DOHH2 (cell line): Measurements from ENCODE around the gene ABCA2.

Source experiments
- H3F3A ChIP-seq: fragments of 200-600 bp; sonication (generic), shearing (Covaris generic); 2 replicates; pipeline ENCODE4 v1.6.0; 2016; ENCODE audit warnings: antibody characterized with exemption, mild to moderate bottlenecking; ENCODE audit not compliant: control insufficient read depth, insufficient read depth
- H3K27ac ChIP-seq: fragments of 200-600 bp; sonication (generic); 2 replicates; pipeline ENCODE4 v1.5.1; 2014; ENCODE audit warnings: low read depth, mild to moderate bottlenecking, low read length, moderate library complexity
- H3K27me3 ChIP-seq: fragments of 200-600 bp; sonication (generic); 2 replicates; pipeline ENCODE4 v1.6.1; 2014; ENCODE audit warnings: mild to moderate bottlenecking, low read length, mixed read lengths; ENCODE audit not compliant: control insufficient read depth
- H3K36me3 ChIP-seq: fragments of 200-600 bp; sonication (generic); 2 replicates; pipeline ENCODE4 v1.6.1; 2014; ENCODE audit warnings: mild to moderate bottlenecking, low read length, moderate library complexity, mixed read lengths; ENCODE audit not compliant: control insufficient read depth
- H3K4me1 ChIP-seq: fragments of 200-600 bp; sonication (generic); 2 replicates; pipeline ENCODE4 v1.6.1; 2014; ENCODE audit warnings: mild to moderate bottlenecking, low read length, mixed read lengths; ENCODE audit not compliant: control insufficient read depth
- H3K4me2 ChIP-seq: fragments of 200-600 bp; sonication (generic); 2 replicates; pipeline ENCODE4 v1.6.0; 2014; ENCODE audit warnings: mild to moderate bottlenecking, low read length, moderate library complexity
- H3K4me3 ChIP-seq: fragments of 200-600 bp; sonication (generic); 2 replicates; pipeline ENCODE4 v1.5.1; 2014; ENCODE audit warnings: mild to moderate bottlenecking, low read length, mixed read lengths
- H3K79me2 ChIP-seq: fragments of 200-600 bp; sonication (generic); 2 replicates; pipeline ENCODE4 v1.6.1; 2014; ENCODE audit warnings: mild to moderate bottlenecking, low read length, mixed read lengths; ENCODE audit not compliant: control insufficient read depth
- H3K9me2 ChIP-seq: fragments of 200-600 bp; sonication (generic); replicated peaks from 2 replicates; pipeline ENCODE4 v1.6.1; 2014; ENCODE audit warnings: mild to moderate bottlenecking, low read length, mixed read lengths; ENCODE audit not compliant: control insufficient read depth
- H3K9me3 ChIP-seq: fragments of 200-600 bp; sonication (generic); 2 replicates; pipeline ENCODE4 v1.6.1; 2014; ENCODE audit warnings: antibody characterized with exemption, low read length, mixed read lengths; ENCODE audit not compliant: control insufficient read depth, insufficient read depth
- H4K20me1 ChIP-seq: fragments of 200-600 bp; sonication (generic); 2 replicates; pipeline ENCODE4 v1.6.0; 2014; ENCODE audit warnings: low read depth, mild to moderate bottlenecking, antibody characterized with exemption, low read length, moderate library complexity; ENCODE audit not compliant: control insufficient read depth, insufficient read depth
- EZH2phosphoT487 ChIP-seq: fragments of 200-600 bp; sonication (generic); IDR thresholded peaks from 2 replicates; pipeline ENCODE4 v1.6.1; 2017; ENCODE audit warnings: borderline replicate concordance, mild to moderate bottlenecking, antibody characterized with exemption, low read length, moderate library complexity, mixed read lengths
- TF ChIP-seq, protein P1 (sequence below): fragments of 200-600 bp; sonication (generic); IDR thresholded peaks from one replicate; pipeline ENCODE4 v1.5.1; 2014; ENCODE audit warnings: antibody characterized with exemption, mild to moderate bottlenecking, low read depth, low read length; ENCODE audit not compliant: poor library complexity, severe bottlenecking

The ABCA2 gene

DNA sequence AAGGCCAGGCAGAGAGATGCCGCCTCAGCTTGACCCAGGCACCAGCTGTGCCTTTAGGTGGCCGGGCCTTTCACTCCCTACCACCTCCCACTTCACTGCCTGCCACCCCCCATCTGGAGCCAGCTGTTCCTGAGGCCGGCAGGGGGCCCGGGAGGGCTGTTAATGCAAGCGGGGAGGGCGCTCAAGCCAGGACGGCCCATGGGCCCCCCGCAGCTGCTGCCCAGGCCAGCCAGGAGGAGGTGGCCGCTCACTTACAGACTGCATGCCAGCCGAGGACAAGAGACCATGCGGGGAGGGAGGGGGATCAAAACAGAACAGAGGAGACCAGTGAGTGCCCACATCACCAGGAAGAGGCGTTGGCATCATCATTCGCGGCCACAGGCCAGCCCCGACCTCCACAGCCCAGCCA, 4.5 kb downstream of the ABCA2 start:
- no peak overlapping the region for H3K27ac ChIP-seq
- TF ChIP-seq, protein P1, sequence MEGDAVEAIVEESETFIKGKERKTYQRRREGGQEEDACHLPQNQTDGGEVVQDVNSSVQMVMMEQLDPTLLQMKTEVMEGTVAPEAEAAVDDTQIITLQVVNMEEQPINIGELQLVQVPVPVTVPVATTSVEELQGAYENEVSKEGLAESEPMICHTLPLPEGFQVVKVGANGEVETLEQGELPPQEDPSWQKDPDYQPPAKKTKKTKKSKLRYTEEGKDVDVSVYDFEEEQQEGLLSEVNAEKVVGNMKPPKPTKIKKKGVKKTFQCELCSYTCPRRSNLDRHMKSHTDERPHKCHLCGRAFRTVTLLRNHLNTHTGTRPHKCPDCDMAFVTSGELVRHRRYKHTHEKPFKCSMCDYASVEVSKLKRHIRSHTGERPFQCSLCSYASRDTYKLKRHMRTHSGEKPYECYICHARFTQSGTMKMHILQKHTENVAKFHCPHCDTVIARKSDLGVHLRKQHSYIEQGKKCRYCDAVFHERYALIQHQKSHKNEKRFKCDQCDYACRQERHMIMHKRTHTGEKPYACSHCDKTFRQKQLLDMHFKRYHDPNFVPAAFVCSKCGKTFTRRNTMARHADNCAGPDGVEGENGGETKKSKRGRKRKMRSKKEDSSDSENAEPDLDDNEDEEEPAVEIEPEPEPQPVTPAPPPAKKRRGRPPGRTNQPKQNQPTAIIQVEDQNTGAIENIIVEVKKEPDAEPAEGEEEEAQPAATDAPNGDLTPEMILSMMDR, result no peak
- TF ChIP-seq EZH2phosphoT487, result no peak
- H3K4me3 ChIP-seq, result no peak overlapping the region
- no peaks in the 10 kb centered on the region for H3K36me3 ChIP-seq
- peaks cover 19% of the 10 kb centered on the region for H3K27me3 ChIP-seq
- H3K4me2 ChIP-seq, result no peak overlapping the region
- peaks cover 14% of the 10 kb centered on the region for H3K4me1 ChIP-seq
- no peaks in the 10 kb centered on the region for H3K9me3 ChIP-seq
- no peaks in the 10 kb centered on the region for H4K20me1 ChIP-seq
- H3K9me2 ChIP-seq, result no peaks in the 10 kb centered on the region
- no peaks in the 10 kb centered on the region for H3F3A ChIP-seq
- H3K79me2 ChIP-seq, result no peaks in the 10 kb centered on the region

GRCh38 chr9:137023157-137023556, 4.9 kb downstream of the ABCA2 start:
- H3K4me3 ChIP-seq, result no peak overlapping the region
- H3F3A ChIP-seq, result no peaks in the 10 kb centered on the region
- no peak overlapping the region for H3K27ac ChIP-seq
- H3K79me2 ChIP-seq, result no peaks in the 10 kb centered on the region
- H3K4me1 ChIP-seq, result peaks cover 12% of the 10 kb centered on the region
- H4K20me1 ChIP-seq, result no peaks in the 10 kb centered on the region
- H3K27me3 ChIP-seq, result peaks cover 16% of the 10 kb centered on the region
- H3K9me2 ChIP-seq, result no peaks in the 10 kb centered on the region
- H3K9me3 ChIP-seq, result no peaks in the 10 kb centered on the region
- H3K4me2 ChIP-seq, result no peak overlapping the region
- H3K36me3 ChIP-seq, result no peaks in the 10 kb centered on the region
- TF ChIP-seq, protein P1, result no peak
- TF ChIP-seq EZH2phosphoT487, result no peak

DNA sequence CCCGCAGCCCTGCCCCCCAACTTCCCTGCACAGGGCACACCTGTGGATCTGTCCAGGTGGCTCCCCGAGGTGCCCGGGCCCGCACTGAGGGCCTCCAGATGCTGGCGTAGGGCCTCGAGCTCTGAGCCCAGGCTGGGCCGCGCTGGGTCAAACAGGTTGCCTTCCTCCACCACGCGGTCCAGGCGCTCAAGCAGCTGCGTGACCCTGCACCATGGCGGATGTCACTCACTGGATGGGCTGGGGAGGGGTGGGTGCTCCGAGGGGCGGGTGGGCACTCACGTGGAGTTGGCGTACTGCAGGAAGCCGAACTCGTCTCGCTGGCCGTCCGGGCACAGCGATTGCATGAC, 5.4 kb downstream of the ABCA2 start:
- Histone ChIP-seq H3K4me1 (peaks cover 12% of the 10 kb centered on the region), H4K20me1 (no peaks in the 10 kb centered on the region)

More for the DNA sequence above, 5.4 kb downstream of the ABCA2 start:
- Histone ChIP-seq H3K27ac (no peak overlapping the region), H3K79me2 (no peaks in the 10 kb centered on the region), H3K9me2 (no peaks in the 10 kb centered on the region), H3K27me3 (peaks cover 16% of the 10 kb centered on the region), H3K4me2 (no peak overlapping the region), H3K4me3 (no peak overlapping the region), H3K9me3 (no peaks in the 10 kb centered on the region), H3K36me3 (no peaks in the 10 kb centered on the region), H3F3A (no peaks in the 10 kb centered on the region)
- TF ChIP-seq, protein P1, result no peak
- TF ChIP-seq EZH2phosphoT487, result no peak
